Fibroblast of the aortic adventitia (primary cell): ENCODE results near the gene GNA15. TPM values are rescaled to one million over a fixed set of nuclear protein-coding genes. Genes with fewer than 3 reads are reported as not detected.
A peak's percentile ranks its signal among the peaks of the same experiment; 100 is the strongest.
"Not testable (repeated sequence)": the region's sequence is repeated elsewhere in the genome, so short reads cannot be mapped to it uniquely, and the experiment has no call there.

ENCODE experiments used
- DNase-seq: peaks from one replicate; pipeline ENCODE4 v3.0.0-alpha.2; 2010; ENCODE audit warnings: low read depth
- H3K4me3 ChIP-seq: 2 replicates; pipeline ENCODE4 v1.5.1; 2011; ENCODE audit warnings: low read depth, mild to moderate bottlenecking, control low read depth, low read length, moderate library complexity
- CTCF ChIP-seq: IDR thresholded peaks from 2 replicates; pipeline ENCODE4 v1.5.1; 2011; ENCODE audit warnings: mild to moderate bottlenecking, low read length, control low read depth, inconsistent platforms; ENCODE audit not compliant: insufficient read depth
- total RNA-seq: library from RNA; depleted of rRNA; stranded (reverse); fragments of >200 nt; gene quantifications from 2 replicates; pipeline ENCODE4 v1.2.3, GENCODE V29; 2012; ENCODE audit warnings: low replicate concordance

Gene GNA15
- total RNA-seq, result not detected in 2 replicates

GRCh38 chr19:3135961-3136683 lies at the start of gene GNA15:
TSS of gene GNA15 (plus strand) at chr19:3136033. CDS start at chr19:3136451, 418 bp downstream.
- TF ChIP-seq CTCF, result no peak
- H3K4me3 ChIP-seq, result no peak within 1 kb of the TSS
- DNase-seq, result no peak

- no peak for TF ChIP-seq CTCF
- DNase-seq, result no peak
- H3K4me3 ChIP-seq, result no peak overlapping the region
These were observed 48.1 kb upstream of the GNA15 start for GRCh38 chr19:3087769-3088168.

GRCh38 chr19:3089299-3089855 lies 46.5 kb upstream of the GNA15 start:
- not testable (repeated sequence) for DNase-seq, H3K4me3 ChIP-seq

- DNase-seq, result no peak
- peak overlapping the region; percentile 89 for H3K4me3 ChIP-seq
- no peak for TF ChIP-seq CTCF
These were observed 41.0 kb upstream of the GNA15 start for GRCh38 chr19:3094601-3095440.

DNA sequence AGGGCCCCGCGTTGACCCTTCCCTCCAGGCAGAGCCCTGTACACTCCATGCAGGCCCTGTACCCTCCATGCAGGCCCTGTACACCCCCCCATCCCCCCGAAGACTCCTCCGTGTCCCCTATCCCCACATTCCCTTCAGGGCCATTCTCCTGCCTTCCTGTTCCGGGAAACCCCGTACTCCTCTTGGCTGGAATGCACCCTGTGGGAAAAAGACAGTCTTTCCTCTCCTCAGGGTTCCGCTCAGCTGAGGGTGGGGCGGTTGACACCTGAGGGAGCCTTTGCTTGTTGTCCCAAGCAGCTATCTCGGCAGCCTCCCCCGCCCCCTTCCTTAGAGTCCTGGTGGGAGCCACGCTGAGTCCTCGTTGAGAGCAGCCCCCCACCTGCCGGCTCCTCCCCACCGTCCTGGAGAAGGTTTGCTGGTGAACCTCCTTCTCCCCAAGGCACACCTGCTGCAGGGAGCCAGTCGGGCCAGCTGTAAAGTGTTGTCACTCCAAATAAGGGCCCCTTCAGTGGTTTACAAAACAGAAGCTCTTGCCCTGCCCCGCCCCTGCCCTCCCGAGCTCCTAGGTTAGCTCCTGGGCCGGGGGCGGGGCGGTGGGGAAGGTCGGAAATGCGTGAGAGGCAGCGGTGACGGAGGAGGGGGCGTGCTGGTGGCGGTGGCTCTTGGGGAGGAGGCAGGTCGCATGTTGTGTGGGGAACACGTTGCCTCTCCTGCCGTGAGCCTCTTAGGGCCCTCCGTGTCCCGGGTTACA lies 40.2 kb upstream of the GNA15 start:
- H3K4me3 ChIP-seq, result peak overlapping the region; percentile 89
- DNase-seq, result no peak
- TF ChIP-seq CTCF, result no peak

- DNase-seq, result no peak
- no peak for TF ChIP-seq CTCF
- H3K4me3 ChIP-seq, result peak overlapping the region; percentile 89
These were observed 39.4 kb upstream of the GNA15 start for GRCh38 chr19:3096267-3096901.
